GM12801 (cell line): ENCODE measurements around the gene KAT8.

Experiments used
- TF ChIP-seq, protein P1 (sequence below): IDR thresholded peaks from one replicate; pipeline ENCODE4 v1.5.1; 2011; ENCODE audit warnings: control low read depth; ENCODE audit not compliant: insufficient read length; ENCODE audit errors: extremely low read depth

Gene KAT8

DNA sequence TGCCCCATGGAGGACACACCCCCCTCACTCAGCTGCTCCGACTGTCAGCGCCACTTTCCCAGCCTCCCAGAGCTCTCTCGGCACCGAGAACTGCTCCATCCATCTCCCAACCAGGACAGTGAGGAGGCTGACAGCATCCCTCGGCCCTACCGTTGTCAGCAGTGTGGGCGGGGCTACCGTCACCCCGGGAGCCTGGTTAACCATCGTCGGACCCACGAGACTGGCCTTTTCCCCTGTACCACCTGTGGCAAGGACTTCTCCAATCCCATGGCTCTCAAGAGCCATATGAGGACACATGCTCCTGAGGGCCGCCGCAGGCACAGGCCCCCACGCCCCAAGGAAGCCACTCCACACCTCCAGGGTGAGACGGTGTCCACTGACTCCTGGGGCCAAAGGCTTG lies 41.1 kb upstream of the KAT8 start:
- TF ChIP-seq, protein P1, sequence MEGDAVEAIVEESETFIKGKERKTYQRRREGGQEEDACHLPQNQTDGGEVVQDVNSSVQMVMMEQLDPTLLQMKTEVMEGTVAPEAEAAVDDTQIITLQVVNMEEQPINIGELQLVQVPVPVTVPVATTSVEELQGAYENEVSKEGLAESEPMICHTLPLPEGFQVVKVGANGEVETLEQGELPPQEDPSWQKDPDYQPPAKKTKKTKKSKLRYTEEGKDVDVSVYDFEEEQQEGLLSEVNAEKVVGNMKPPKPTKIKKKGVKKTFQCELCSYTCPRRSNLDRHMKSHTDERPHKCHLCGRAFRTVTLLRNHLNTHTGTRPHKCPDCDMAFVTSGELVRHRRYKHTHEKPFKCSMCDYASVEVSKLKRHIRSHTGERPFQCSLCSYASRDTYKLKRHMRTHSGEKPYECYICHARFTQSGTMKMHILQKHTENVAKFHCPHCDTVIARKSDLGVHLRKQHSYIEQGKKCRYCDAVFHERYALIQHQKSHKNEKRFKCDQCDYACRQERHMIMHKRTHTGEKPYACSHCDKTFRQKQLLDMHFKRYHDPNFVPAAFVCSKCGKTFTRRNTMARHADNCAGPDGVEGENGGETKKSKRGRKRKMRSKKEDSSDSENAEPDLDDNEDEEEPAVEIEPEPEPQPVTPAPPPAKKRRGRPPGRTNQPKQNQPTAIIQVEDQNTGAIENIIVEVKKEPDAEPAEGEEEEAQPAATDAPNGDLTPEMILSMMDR: no peak

- TF ChIP-seq, protein P1: no peak
These were observed 40.4 kb upstream of the KAT8 start for GRCh38 chr16:31077024-31077423.

DNA sequence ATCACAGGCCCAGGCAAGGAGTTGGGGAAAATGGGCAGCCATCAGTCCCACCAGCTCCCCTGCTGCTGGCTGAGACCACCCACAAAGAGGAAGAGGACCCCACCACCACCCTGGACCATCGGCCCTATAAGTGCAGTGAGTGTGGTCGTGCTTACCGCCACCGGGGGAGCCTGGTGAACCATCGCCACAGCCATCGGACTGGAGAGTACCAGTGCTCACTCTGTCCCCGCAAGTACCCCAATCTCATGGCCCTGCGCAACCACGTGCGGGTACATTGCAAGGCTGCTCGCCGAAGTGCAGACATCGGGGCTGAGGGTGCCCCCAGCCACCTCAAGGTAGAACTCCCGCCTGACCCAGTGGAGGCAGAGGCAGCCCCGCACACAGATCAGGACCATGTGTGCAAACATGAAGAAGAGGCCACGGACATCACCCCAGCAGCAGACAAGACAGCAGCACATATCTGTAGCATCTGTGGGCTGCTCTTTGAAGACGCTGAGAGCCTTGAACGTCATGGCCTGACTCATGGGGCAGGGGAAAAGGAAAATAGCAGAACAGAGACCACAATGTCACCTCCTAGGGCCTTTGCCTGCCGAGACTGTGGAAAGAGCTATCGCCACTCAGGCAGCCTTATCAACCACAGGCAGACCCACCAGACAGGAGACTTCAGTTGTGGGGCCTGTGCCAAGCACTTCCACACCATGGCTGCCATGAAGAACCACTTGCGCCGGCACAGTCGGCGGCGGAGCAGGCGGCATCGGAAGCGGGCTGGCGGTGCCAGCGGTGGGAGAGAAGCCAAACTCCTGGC lies 39.7 kb upstream of the KAT8 start:
- TF ChIP-seq, protein P1: no peak

DNA sequence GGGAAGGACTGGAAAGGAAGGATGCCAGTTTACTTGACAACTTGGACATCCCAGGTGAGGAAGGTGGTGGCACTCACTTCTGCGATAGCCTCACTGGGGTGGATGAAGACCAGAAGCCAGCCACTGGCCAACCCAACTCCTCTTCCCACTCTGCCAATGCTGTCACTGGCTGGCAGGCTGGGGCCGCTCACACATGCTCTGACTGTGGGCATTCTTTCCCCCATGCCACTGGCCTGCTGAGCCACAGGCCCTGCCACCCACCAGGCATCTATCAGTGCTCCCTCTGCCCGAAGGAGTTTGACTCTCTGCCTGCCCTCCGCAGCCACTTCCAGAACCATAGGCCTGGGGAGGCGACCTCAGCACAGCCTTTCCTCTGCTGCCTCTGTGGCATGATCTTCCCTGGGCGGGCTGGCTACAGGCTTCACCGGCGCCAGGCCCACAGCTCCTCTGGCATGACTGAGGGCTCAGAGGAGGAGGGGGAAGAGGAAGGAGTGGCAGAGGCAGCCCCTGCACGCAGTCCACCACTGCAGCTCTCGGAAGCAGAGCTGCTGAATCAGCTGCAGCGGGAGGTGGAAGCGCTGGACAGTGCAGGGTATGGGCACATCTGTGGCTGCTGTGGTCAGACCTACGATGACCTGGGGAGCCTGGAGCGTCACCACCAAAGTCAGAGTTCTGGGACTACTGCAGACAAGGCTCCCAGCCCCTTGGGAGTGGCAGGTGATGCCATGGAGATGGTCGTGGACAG lies 38.7 kb upstream of the KAT8 start:
- TF ChIP-seq, protein P1: no peak

DNA sequence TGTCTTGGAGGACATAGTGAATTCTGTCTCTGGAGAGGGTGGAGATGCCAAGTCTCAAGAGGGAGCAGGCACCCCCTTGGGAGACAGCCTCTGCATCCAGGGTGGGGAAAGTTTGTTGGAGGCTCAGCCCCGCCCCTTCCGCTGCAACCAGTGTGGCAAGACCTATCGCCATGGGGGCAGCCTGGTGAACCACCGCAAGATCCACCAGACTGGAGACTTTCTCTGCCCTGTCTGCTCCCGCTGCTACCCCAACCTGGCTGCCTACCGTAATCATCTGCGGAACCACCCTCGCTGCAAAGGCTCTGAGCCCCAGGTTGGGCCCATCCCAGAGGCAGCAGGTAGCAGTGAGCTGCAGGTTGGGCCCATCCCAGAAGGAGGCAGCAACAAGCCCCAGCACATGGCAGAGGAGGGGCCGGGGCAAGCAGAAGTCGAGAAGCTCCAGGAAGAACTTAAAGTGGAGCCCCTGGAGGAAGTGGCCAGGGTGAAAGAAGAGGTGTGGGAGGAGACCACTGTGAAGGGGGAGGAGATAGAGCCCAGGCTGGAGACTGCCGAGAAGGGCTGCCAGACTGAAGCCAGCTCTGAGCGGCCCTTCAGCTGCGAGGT lies 38.0 kb upstream of the KAT8 start:
- TF ChIP-seq, protein P1: no peak

DNA sequence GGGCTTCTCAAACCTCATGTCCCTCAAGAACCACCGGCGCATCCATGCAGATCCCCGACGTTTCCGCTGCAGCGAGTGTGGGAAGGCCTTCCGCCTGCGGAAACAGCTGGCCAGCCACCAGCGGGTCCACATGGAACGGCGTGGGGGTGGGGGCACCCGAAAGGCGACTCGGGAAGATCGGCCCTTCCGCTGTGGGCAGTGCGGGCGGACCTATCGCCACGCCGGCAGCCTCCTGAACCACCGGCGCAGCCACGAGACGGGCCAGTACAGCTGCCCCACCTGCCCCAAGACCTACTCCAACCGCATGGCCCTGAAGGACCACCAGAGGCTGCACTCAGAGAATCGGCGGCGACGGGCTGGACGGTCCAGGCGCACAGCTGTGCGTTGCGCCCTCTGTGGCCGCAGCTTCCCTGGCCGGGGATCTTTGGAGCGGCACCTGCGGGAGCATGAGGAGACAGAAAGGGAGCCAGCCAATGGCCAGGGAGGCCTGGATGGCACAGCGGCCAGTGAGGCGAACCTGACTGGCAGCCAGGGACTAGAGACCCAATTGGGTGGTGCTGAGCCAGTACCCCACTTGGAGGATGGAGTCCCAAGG lies 37.3 kb upstream of the KAT8 start:
- TF ChIP-seq, protein P1: no peak
